Measurements from ENCODE around the gene GOLGA6A.
"Not testable (repeated sequence)": the region's sequence is repeated elsewhere in the genome, so short reads cannot be mapped to it uniquely, and the experiment has no call there.

The GOLGA6A gene

GRCh38 chr15:74062671-74063070, 19.7 kb downstream of the GOLGA6A start:
- Histone ChIP-seq H3K4me1 (ENCODE audit: insufficient read depth, poor library complexity, severe bottlenecking) (no peaks in the 10 kb centered on the region), H3K9me3 (ENCODE audit: severe bottlenecking) (no peaks in the 10 kb centered on the region), H3K27me3 (ENCODE audit: insufficient read depth, poor library complexity, severe bottlenecking) (no peaks in the 10 kb centered on the region), H3K4me3 (ENCODE audit: severe bottlenecking) (no peak overlapping the region), H3K36me3 (ENCODE audit: low read depth) (no peaks in the 10 kb centered on the region), H3K27ac (ENCODE audit: poor library complexity, severe bottlenecking) (no peak overlapping the region)
- ATAC-seq (ENCODE audit: low read depth) (no peak), DNase-seq (ENCODE audit: low spot score) (peak; percentile 43)
- no peak for TF ChIP-seq CTCF (IDR thresholded peaks at IDR 0.05; ENCODE audit: poor library complexity, severe bottlenecking)

- TF ChIP-seq CTCF (IDR thresholded peaks at IDR 0.05; ENCODE audit: poor library complexity, severe bottlenecking): no peak
Observed at GRCh38 chr15:74062236-74062635, 20.1 kb downstream of the GOLGA6A start.

GRCh38 chr15:74060251-74060650, 22.1 kb downstream of the GOLGA6A start:
- no peak overlapping the region for H3K27ac ChIP-seq (ENCODE audit: poor library complexity, severe bottlenecking)
- no peaks in the 10 kb centered on the region for H3K4me1 ChIP-seq (ENCODE audit: insufficient read depth, poor library complexity, severe bottlenecking)
- ATAC-seq (ENCODE audit: low read depth) (no peak), DNase-seq (ENCODE audit: low spot score) (peak; percentile 47)
- no peak for TF ChIP-seq CTCF (IDR thresholded peaks at IDR 0.05; ENCODE audit: poor library complexity, severe bottlenecking)
- H3K9me3 ChIP-seq (ENCODE audit: severe bottlenecking): no peaks in the 10 kb centered on the region
- H3K4me3 ChIP-seq (ENCODE audit: severe bottlenecking): no peak overlapping the region
- no peaks in the 10 kb centered on the region for H3K36me3 ChIP-seq (ENCODE audit: low read depth)
- H3K27me3 ChIP-seq (ENCODE audit: insufficient read depth, poor library complexity, severe bottlenecking): no peaks in the 10 kb centered on the region

More at GRCh38 chr15:74062236-74062635, 20.1 kb downstream of the GOLGA6A start:
- H3K36me3 ChIP-seq (ENCODE audit: low read depth): no peaks in the 10 kb centered on the region
- no peaks in the 10 kb centered on the region for H3K9me3 ChIP-seq (ENCODE audit: severe bottlenecking)
- no peaks in the 10 kb centered on the region for H3K4me1 ChIP-seq (ENCODE audit: insufficient read depth, poor library complexity, severe bottlenecking)
- H3K27ac ChIP-seq (ENCODE audit: poor library complexity, severe bottlenecking): no peak overlapping the region
- H3K27me3 ChIP-seq (ENCODE audit: insufficient read depth, poor library complexity, severe bottlenecking): no peaks in the 10 kb centered on the region
- ATAC-seq (ENCODE audit: low read depth): no peak
- DNase-seq (ENCODE audit: low spot score): peak; percentile 53
- no peak overlapping the region for H3K4me3 ChIP-seq (ENCODE audit: severe bottlenecking)

GRCh38 chr15:74059050-74059833, 23.1 kb downstream of the GOLGA6A start:
- H3K4me1 ChIP-seq (ENCODE audit: insufficient read depth, poor library complexity, severe bottlenecking); H3K9me3 ChIP-seq (ENCODE audit: severe bottlenecking); H3K27me3 ChIP-seq (ENCODE audit: insufficient read depth, poor library complexity, severe bottlenecking); H3K27ac ChIP-seq (ENCODE audit: poor library complexity, severe bottlenecking); ATAC-seq (ENCODE audit: low read depth); H3K4me3 ChIP-seq (ENCODE audit: severe bottlenecking); H3K36me3 ChIP-seq (ENCODE audit: low read depth): not testable (repeated sequence)
- peak; percentile 29 for DNase-seq (ENCODE audit: low spot score)

- not testable (repeated sequence) for H3K27me3 ChIP-seq (ENCODE audit: insufficient read depth, poor library complexity, severe bottlenecking); H3K36me3 ChIP-seq (ENCODE audit: low read depth); H3K27ac ChIP-seq (ENCODE audit: poor library complexity, severe bottlenecking); H3K9me3 ChIP-seq (ENCODE audit: severe bottlenecking); ATAC-seq (ENCODE audit: low read depth); H3K4me3 ChIP-seq (ENCODE audit: severe bottlenecking); H3K4me1 ChIP-seq (ENCODE audit: insufficient read depth, poor library complexity, severe bottlenecking)
- DNase-seq (ENCODE audit: low spot score): peak; percentile 14
Observed at GRCh38 chr15:74056330-74056729, 26.0 kb downstream of the GOLGA6A start.

GRCh38 chr15:74055804-74056203, 26.5 kb downstream of the GOLGA6A start:
- Histone ChIP-seq H3K4me3 (ENCODE audit: severe bottlenecking) (no peak overlapping the region), H3K27me3 (ENCODE audit: insufficient read depth, poor library complexity, severe bottlenecking) (no peaks in the 10 kb centered on the region), H3K4me1 (ENCODE audit: insufficient read depth, poor library complexity, severe bottlenecking) (peaks cover 13% of the 10 kb centered on the region), H3K9me3 (ENCODE audit: severe bottlenecking) (no peaks in the 10 kb centered on the region), H3K36me3 (ENCODE audit: low read depth) (no peaks in the 10 kb centered on the region), H3K27ac (ENCODE audit: poor library complexity, severe bottlenecking) (no peak overlapping the region)
- DNase-seq (ENCODE audit: low spot score) (no peak), ATAC-seq (ENCODE audit: low read depth) (no peak)
- TF ChIP-seq CTCF (IDR thresholded peaks at IDR 0.05; ENCODE audit: poor library complexity, severe bottlenecking): no peak

Measured in RWPE2 (cell line).